Endothelial cell (in vitro differentiated cells): ENCODE data around the gene OMD. TPM values are rescaled to one million over a fixed set of nuclear protein-coding genes. Genes with fewer than 3 reads are reported as not detected.

Experiments used
- DNase-seq: peaks from one replicate; pipeline ENCODE4 v3.0.0; 2021; ENCODE audit warnings: low spot score
- H3K27ac Mint-ChIP-seq: one replicate; pipeline ENCODE4 v1.8.0; 2021; ENCODE audit warnings: mixed read lengths, inconsistent platforms; ENCODE audit not compliant: unreplicated experiment
- H3K27me3 Mint-ChIP-seq: one replicate; pipeline ENCODE4 v1.8.0; 2021; ENCODE audit warnings: mild to moderate bottlenecking, moderate library complexity, mixed read lengths, inconsistent platforms; ENCODE audit not compliant: unreplicated experiment
- H3K36me3 Mint-ChIP-seq: one replicate; pipeline ENCODE4 v1.8.0; 2021; ENCODE audit warnings: mild to moderate bottlenecking, low read depth, mixed read lengths, inconsistent platforms; ENCODE audit not compliant: unreplicated experiment
- H3K4me1 Mint-ChIP-seq: one replicate; pipeline ENCODE4 v1.8.0; 2021; ENCODE audit warnings: mild to moderate bottlenecking, mixed read lengths, inconsistent platforms; ENCODE audit not compliant: unreplicated experiment
- H3K4me3 Mint-ChIP-seq: one replicate; pipeline ENCODE4 v1.8.0; 2021; ENCODE audit warnings: mild to moderate bottlenecking, mixed read lengths, inconsistent platforms; ENCODE audit not compliant: unreplicated experiment
- H3K9me3 Mint-ChIP-seq: one replicate; pipeline ENCODE4 v1.8.0; 2021; ENCODE audit warnings: mixed read lengths, inconsistent platforms; ENCODE audit not compliant: unreplicated experiment
- CTCF ChIP-seq: fragments of 200-600 bp; sonication (generic); IDR thresholded peaks from one replicate; pipeline ENCODE4 v1.5.0; 2021; ENCODE audit warnings: antibody characterized with exemption; ENCODE audit not compliant: unreplicated experiment
- total RNA-seq: library from RNA; stranded (reverse); fragmentation: NEBNext Ultra II Directional; extraction: Animal tissue kit (Norgen Biotek cat#: 25700); gene quantifications from one replicate; pipeline ENCODE4 v1.2.1, GENCODE V29; 2021; ENCODE audit not compliant: unreplicated experiment

The OMD gene
- total RNA-seq, 1 donor from 2014 or later = not detected

DNA sequence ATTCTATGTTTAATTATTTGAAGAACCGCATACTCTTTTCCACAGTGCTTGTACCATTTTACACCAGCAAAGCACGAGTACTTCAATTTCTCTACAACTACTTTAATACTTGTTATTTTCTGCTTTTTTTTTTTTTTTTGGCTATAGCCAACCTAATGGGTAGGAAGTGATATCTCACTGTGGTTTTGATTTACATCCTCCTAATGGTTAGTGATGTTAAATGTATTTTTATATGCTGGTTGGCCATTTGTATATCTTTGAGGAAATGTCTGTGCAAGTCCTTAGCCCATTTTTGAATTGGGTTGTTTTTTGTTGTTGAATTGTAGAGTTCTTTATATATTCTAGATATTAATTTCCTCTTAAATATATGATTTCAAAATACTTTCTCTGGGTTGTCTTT, 42.5 kb downstream of the OMD start:
- no peaks in the 10 kb centered on the region for H3K27me3 Mint-ChIP-seq
- H3K27ac Mint-ChIP-seq = no peak overlapping the region
- no peaks in the 10 kb centered on the region for H3K9me3 Mint-ChIP-seq
- H3K4me3 Mint-ChIP-seq = no peak overlapping the region
- no peaks in the 10 kb centered on the region for H3K36me3 Mint-ChIP-seq
- no peak for DNase-seq
- peaks cover 17% of the 10 kb centered on the region for H3K4me1 Mint-ChIP-seq
- no peak for TF ChIP-seq CTCF

DNA sequence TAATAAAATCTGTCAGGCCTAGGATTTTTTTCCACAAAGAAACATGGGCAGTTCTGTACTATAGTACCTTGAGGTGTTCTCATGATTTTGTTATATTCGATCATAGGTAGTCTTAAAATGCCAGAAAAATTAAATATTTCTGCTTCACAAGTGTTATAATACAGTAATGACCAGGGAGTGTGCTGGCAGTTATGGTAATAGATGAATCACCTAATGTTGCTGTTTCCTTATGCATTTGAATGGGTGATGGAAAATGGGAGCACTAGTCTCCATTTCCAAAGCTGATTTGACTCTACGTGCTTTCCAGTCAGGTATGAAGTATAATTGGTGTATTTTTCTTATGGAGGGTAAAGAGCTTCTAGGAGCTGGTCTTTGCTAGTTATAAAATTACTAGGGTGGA, 43.7 kb downstream of the OMD start:
- no peak overlapping the region for H3K4me3 Mint-ChIP-seq
- H3K9me3 Mint-ChIP-seq = no peaks in the 10 kb centered on the region
- H3K27me3 Mint-ChIP-seq = no peaks in the 10 kb centered on the region
- no peak for DNase-seq
- no peaks in the 10 kb centered on the region for H3K36me3 Mint-ChIP-seq
- no peak for TF ChIP-seq CTCF
- H3K27ac Mint-ChIP-seq = no peak overlapping the region
- H3K4me1 Mint-ChIP-seq = peaks cover 17% of the 10 kb centered on the region

DNA sequence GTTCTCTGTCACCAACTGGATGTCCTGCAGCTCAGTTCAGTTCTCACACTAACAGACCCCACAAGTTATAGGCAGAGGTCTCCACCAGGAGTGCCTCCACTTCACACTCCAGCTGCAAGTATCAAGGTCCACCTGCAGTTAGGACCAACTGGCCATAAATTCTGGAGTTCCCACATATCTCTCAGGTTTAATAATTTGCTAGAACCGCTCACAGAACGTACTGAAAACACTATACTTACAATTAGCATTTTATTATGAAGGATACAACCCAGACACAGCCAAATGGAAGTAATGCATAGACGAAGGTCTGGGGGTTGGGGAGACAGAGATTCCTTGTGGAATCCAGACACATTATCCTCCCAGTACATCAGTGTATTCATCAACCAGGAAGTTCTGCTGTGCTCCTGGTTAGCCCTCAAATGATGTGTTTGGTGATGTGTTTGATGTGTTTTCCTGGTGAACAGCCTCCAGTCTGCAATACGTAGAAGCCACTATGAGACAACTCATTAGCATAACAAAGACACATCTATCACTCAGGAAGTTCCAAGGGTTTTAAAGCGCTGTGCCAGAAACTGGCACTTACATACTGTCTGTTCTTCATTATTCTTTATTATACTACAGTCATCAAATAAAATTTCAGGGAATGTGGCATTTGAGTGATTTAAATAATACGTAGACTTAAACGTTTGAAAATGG, 45.3 kb downstream of the OMD start:
- no peak for DNase-seq
- peaks cover 17% of the 10 kb centered on the region for H3K4me1 Mint-ChIP-seq
- H3K9me3 Mint-ChIP-seq = no peaks in the 10 kb centered on the region
- no peak for TF ChIP-seq CTCF
- H3K27me3 Mint-ChIP-seq = no peaks in the 10 kb centered on the region
- H3K27ac Mint-ChIP-seq = no peak overlapping the region
- no peaks in the 10 kb centered on the region for H3K36me3 Mint-ChIP-seq
- no peak overlapping the region for H3K4me3 Mint-ChIP-seq

DNA sequence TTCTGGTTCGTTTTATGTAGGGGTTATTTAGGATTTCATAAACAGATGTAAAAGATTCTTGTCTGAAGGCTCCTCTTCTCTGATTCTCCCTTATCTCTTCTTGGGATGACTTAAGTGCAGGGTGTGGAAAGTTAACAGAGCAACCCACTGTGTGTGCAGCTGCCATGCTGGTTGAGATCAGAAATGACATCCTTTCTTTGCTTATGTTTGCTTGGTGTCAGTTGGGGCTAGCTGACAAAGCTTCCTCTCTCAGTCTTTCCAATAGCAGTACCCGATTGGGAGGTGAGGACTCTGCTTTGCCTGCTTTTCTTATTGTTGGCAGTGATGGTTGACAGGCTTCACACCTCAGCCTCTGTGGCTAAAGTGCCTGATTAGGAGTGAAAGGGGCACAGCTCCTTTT, 46.4 kb downstream of the OMD start:
- Mint-ChIP-seq H3K36me3 (no peaks in the 10 kb centered on the region), H3K9me3 (no peaks in the 10 kb centered on the region), H3K27ac (no peak overlapping the region), H3K4me1 (peaks cover 17% of the 10 kb centered on the region), H3K4me3 (no peak overlapping the region), H3K27me3 (no peaks in the 10 kb centered on the region)
- DNase-seq = no peak
- no peak for TF ChIP-seq CTCF

GRCh38 chr9:92373167-92373566, 51.1 kb downstream of the OMD start:
- no peak for DNase-seq
- TF ChIP-seq CTCF = no peak
- Mint-ChIP-seq H3K27ac (no peak overlapping the region), H3K4me1 (peaks cover 5% of the 10 kb centered on the region), H3K4me3 (no peak overlapping the region), H3K9me3 (no peaks in the 10 kb centered on the region), H3K36me3 (no peaks in the 10 kb centered on the region), H3K27me3 (no peaks in the 10 kb centered on the region)
